NCI-H1930 (cell line): ENCODE data around the gene MAD1L1.

Experiments
- DNase-seq, 2 experiments: peaks; one replicate each; lab custom pipeline; 2025; lab: John Stamatoyannopoulos, UW

MAD1L1 gene

DNA sequence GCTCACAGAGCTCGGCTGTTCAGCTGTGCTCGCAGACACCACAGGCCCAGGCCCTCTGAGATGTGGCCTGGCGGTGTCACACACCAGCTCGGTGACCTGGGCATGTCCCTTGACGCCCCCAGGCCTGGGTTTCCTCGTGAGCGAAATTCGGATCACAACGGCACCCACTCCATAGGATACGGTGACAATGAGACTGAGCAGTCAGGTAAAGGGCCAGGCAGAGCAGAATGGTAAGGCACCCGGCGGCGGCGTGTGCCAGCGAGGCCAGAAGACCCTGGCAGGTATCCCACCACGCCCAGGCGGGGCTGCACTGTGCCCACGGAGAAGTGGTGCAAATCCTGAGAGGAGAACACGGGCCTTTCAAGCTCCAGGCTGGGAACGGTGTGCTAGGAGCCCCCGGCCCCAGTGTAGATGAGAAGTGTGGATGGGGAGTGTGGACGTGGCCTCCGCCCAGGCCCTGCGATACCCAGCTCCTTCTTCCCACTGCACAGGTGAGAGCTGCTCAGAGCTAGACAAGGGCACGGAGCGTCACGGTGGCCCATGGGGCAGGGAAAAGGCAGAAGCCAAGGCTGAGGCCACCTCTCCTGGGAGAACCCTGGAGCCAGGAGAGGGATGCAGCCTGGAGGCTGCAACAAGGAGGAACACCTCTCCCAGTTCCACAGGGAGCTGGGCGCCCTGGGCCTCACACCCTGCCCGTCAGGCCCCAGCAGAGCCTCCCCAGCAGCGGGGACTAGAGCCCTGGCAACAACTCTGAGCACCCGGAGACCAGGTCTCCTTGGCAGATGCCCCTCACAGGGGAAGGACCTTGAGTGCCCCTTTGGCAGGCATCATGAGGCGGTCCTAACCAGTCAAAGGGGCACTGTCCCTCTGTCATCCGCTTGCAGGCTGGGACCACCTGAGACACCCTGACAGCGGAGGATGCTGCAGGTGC, 219.1 kb downstream of the MAD1L1 start:
- DNase-seq, result no peak

DNA sequence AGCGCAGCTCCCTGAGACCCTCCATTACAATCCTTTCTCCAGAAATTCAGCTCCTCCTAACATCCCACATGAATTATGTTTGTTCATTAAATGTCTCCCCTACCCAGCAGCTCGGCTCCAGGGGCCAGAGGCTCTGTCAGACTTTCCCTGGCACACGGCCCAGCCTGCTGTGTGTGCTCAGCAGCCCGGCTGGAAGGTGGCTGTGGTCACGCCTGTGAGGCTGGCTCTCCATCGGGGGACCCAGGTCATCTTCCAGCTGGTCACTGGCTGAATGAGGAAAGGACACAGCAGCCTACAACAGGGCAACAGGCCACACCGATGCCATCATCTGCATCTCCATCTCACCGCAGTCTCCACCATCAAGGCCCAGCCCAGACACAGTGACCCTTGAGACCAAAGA, 219.8 kb downstream of the MAD1L1 start:
- no peak for DNase-seq

GRCh38 chr7:2012044-2012900, 220.5 kb downstream of the MAD1L1 start:
- DNase-seq, result no peak

GRCh38 chr7:2011266-2012043, 221.3 kb downstream of the MAD1L1 start:
- no peak for DNase-seq

GRCh38 chr7:2010551-2011265, 222.0 kb downstream of the MAD1L1 start:
- DNase-seq, result no peak

GRCh38 chr7:2010101-2010500, 222.6 kb downstream of the MAD1L1 start:
- no peak for DNase-seq

DNA sequence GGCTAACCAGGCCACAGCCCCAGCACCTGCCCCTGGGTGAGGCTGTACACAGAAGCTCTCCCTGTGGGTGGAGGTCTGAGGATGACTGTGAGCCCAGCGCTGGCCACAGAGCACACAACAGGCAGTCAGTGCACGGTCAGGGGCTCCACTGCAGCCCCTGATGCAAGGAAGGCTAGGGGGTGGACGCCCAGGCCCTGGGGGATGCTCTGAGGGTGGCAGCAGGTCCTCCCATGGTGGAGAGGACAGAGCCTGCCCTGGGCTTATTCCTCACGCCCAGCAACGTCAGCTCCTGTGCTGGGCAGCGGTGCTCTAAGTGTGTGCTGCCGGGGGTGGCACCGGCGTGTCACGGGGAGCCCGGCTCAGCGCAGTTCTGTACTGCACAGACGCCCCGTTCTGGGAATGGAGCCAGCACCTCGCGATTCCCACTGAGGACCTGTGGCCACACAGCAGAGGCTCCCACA, 223.2 kb downstream of the MAD1L1 start:
- no peak for DNase-seq

- DNase-seq, result no peak
These were observed 223.7 kb downstream of the MAD1L1 start for GRCh38 chr7:2008936-2009540.

DNA sequence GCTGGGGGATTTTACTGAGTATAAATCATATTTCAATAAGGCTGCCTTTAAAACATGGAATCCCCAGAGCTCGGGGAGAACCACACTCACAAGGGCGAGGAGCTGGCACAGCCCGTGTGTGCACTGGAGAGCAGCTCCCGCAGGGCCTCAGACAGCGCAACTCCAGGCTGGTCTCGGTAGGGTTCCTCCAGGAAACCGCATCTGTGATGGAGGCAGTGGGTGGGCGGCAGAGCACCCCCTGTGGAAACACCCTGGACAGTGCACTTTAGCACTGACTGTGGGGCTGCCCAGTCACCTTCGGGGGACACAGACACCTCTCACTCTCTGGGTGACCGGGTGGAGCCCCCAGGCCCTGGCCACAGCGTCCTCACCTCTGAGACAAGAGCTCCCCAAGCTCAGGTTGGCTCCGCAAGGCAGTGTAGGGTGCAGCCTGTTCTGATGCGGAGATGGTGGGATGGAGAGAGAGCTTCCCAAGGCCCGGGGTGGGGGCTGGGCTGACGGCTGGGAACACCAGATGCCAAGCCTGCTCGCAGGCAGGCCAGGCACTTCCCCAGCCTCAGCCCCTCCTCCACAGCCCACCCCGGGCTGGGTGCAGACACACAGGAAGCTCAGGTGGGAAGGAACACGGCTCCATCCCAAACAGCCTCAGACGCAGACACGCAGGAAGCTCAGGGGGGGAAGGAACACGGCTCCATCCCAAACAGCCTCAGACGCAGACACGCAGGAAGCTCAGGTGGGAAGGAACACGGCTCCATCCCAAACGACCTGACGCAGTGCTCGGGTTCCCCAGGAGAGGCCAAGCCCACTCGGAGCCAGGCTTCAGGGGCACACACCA, 224.4 kb downstream of the MAD1L1 start:
- DNase-seq, result no peak

- no peak for DNase-seq
These were observed 225.2 kb downstream of the MAD1L1 start for GRCh38 chr7:2007551-2007950.

DNA sequence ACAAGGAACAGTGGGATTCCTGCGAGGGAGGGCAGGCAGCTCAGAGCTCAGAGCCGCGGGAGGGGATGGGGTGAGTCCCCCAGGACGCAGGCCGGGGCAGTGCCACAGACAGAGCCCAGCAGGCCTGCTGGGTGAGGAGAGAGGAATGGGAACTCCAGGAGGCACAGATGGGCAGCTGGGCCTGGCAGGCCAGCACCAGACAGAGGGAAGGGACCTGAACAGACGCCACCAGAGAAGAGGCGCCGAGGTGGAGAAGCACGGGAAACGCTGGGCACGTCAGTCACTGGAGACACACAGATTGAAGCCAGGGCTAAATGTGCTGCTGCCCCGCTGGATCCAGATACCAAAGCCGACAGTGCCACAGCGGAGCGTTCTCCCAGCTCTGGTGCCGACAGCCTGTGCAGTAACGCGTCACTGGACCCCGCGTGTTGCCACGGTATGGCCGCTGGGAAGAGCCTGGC, 225.8 kb downstream of the MAD1L1 start:
- DNase-seq, result no peak

GRCh38 chr7:2006231-2006771, 226.4 kb downstream of the MAD1L1 start:
- DNase-seq, result no peak

DNA sequence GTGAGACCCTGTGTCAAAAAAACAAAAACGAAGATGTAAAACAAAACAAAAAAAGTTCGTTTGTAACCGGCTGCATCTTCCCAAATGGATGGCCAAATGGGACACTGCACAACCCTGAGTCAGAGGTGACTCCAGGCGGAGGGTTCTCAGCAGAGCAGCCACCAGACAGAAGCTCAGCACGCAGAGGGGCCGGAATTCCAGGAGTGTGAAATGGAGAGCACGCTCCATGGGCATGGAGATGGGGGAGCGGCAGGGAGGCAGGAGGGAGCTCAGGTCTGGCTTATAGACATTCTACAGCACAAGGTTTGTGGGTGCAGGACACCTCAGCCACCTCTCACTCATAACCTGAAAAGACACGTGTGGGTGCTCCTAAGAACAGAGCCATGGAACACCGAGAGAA, 227.0 kb downstream of the MAD1L1 start:
- no peak for DNase-seq

DNA sequence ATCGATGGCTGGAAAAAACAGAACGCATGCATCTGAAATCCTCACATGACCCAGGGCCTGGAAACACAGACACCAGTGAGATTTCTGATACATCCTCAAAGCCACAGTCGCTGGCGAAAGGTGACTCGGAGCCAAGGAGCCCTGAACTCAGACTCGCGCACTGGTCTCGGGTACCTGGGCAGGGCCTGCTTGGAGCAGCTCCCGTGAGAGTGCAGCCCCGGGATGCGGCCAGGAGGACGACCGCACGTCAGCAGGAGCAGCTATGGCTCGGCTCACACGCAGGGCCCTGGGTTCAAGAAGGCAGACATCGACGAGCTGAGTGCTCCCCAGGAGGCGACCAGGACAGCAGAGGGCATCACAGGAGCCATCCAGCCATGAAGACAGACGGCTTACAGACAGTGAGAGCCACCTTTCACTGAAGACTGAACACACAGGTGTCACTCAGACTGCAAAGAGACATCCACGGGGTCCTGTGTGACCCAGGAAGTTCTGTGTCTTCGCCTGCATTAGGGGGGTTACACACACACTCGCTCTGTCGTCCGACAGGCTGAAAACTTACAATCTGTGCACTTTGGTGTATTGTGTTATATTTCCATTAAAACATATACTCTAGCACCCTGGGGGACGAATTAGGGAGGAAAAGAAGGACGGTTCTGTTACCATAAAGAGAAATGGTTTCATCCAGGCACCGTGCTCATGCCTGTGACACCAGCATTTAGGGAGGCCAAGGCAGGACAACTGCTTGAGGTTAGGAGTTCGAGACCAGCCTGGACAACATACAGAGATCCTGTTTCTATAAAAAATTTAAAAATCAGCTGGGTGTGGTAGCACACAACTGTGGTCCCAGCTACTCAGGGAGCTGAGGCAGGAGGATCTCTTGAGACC, 227.7 kb downstream of the MAD1L1 start:
- no peak for DNase-seq

DNA sequence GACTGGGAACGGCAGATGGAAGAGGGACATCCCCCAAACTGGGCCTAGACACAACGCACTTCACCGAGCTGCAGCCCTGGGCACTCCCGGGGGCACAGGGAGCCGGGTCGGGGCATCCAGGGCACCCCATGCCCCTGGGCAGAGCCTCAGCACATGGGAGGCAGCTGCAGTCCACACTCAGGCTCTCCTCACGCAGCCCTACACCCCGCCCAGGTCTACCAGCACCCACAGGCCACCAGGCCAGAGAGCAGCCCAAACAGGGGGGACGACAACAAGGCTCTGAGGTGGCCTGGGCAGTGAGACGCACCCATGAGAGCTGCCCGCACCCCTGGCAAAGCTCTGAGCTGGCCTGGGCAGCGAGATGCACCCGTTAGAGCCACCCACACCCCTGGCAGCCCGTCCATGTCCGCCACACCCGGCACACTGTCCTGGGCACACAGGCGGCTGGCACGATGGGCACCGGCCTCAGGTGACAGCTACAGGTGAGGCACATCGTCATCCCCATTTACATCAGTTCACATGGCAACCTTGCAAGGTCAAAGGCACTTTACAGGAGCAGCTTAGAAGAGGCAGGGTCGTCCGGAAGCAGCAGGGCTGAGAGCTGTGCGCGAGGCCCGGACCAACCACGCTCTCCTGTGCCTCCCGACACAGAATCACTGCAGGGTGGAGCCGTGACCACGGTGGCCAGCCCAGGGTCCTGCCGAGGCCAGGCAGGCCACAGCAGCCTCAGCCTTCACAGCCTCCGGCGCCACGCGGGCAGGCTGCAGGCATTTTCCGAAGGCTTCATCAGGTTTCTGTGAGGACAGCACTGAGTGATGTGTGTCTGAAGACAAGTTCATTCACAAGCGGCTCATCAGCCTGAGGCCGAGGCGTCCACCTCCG, 228.6 kb downstream of the MAD1L1 start:
- DNase-seq, result no peak

DNA sequence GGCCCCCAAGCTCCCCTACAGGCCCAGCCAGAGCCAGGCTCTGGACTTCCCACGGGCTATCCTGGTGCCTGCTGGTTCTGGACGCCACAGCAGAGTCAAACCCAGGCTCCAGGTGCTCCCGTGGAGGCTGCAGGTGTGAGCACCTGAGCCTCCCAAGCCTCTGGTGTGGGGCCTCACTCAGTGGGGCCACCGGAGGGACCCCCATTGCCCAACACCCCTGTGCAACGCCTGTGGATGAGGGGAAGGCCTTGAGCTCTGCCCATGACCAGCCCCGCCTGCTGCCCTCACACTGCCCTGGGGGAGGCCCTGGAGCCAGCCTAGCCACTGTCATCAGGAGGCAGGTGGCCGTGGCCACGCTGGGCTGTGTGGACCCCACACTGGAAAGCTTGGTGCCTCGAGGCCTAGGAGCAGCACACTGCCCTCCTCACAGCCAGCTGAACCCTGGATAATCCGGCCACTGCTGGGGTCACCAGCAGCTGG, 229.3 kb downstream of the MAD1L1 start:
- no peak for DNase-seq
